Measurements from ENCODE around the gene POLR2L.

Gene POLR2L

GRCh38 chr11:870127-870413, 27.7 kb upstream of the POLR2L start:
- peak overlapping the region; percentile 63 for H3K14ac ChIP-seq (ENCODE audit: low read length)
- H2BK12ac ChIP-seq (ENCODE audit: low read length) = no peak overlapping the region
- no peak overlapping the region for H3K27ac ChIP-seq (replicated peaks; ENCODE audit: low read length)
- no peak overlapping the region for H3K4ac ChIP-seq (ENCODE audit: low read length)
- H2AFZ ChIP-seq (ENCODE audit: low read length) = no peak overlapping the region
- H4K91ac ChIP-seq (ENCODE audit: low read depth, low read length, poor library complexity) = no peak overlapping the region
- H4K8ac ChIP-seq (ENCODE audit: low read depth, low read length) = no peak overlapping the region
- peaks cover 0 to 4% of the 10 kb centered on the region in 2 donors for H3K4me1 ChIP-seq (ENCODE audit: control insufficient read depth in 2 of 2, insufficient read depth in 1 of 2, low read depth in 1 of 2, low read length in 2 of 2)
- H3K79me1 ChIP-seq (ENCODE audit: low read depth, low read length) = peaks cover 5% of the 10 kb centered on the region
- H2BK5ac ChIP-seq (ENCODE audit: low read length) = no peak overlapping the region
- H3K4me3 ChIP-seq (ENCODE audit: low read length in 2 of 2) = no peak overlapping the region
- no peaks in the 10 kb centered on the region for H3K9me3 ChIP-seq (replicated peaks in 1 of 2; ENCODE audit: control insufficient read depth in 2 of 2, insufficient read depth in 1 of 2, low read depth in 1 of 2, low read length in 2 of 2)
- H3K9ac ChIP-seq (ENCODE audit: low read depth, low read length, poor library complexity) = peak overlapping the region; percentile 77
- no peak overlapping the region for H2BK15ac ChIP-seq (ENCODE audit: low read length)
- no peak for DNase-seq (ENCODE audit: low spot score)
- peak overlapping the region; percentile 61 for H2AK5ac ChIP-seq (ENCODE audit: low read depth, low read length)
- H3K27me3 ChIP-seq (ENCODE audit: control insufficient read depth in 3 of 3, insufficient read depth in 3 of 3, low read depth in 1 of 3, low read length in 3 of 3) = no peaks in the 10 kb centered on the region
- no CpG with 5 or more reads among the region's 8 CpGs for WGBS, 2 donors (ENCODE audit: extremely low coverage in 2 of 2, insufficient read length in 2 of 2, insufficient replicate concordance in 1 of 2)
- peak overlapping the region; percentile 98 for H3K23ac ChIP-seq (ENCODE audit: low read depth, low read length, poor library complexity)
- H3K4me2 ChIP-seq (ENCODE audit: insufficient read depth, low read length, poor library complexity, severe bottlenecking) = no peak overlapping the region
- H3K36me3 ChIP-seq (replicated peaks in 1 of 2; ENCODE audit: control insufficient read depth in 2 of 2, insufficient read depth in 2 of 2, low read length in 2 of 2) = peaks cover 8 to 33% of the 10 kb centered on the region in 2 donors
- H3K18ac ChIP-seq (ENCODE audit: low read length) = no peak overlapping the region
- H2BK120ac ChIP-seq (ENCODE audit: low read depth, low read length) = no peak overlapping the region

- H3K4me1 ChIP-seq (ENCODE audit: control insufficient read depth in 2 of 2, insufficient read depth in 1 of 2, low read depth in 1 of 2, low read length in 2 of 2) = peaks cover 0 to 4% of the 10 kb centered on the region in 2 donors
- H4K8ac ChIP-seq (ENCODE audit: low read depth, low read length) = no peak overlapping the region
- no peak overlapping the region for H2BK120ac ChIP-seq (ENCODE audit: low read depth, low read length)
- H3K9ac ChIP-seq (ENCODE audit: low read depth, low read length, poor library complexity) = peak overlapping the region; percentile 77
- H2AFZ ChIP-seq (ENCODE audit: low read length) = no peak overlapping the region
- peaks cover 6 to 31% of the 10 kb centered on the region in 2 donors for H3K36me3 ChIP-seq (replicated peaks in 1 of 2; ENCODE audit: control insufficient read depth in 2 of 2, insufficient read depth in 2 of 2, low read length in 2 of 2)
- no peak overlapping the region for H3K14ac ChIP-seq (ENCODE audit: low read length)
- H3K18ac ChIP-seq (ENCODE audit: low read length) = no peak overlapping the region
- no peak overlapping the region for H3K27ac ChIP-seq (replicated peaks; ENCODE audit: low read length)
- H3K9me3 ChIP-seq (replicated peaks in 1 of 2; ENCODE audit: control insufficient read depth in 2 of 2, insufficient read depth in 1 of 2, low read depth in 1 of 2, low read length in 2 of 2) = no peaks in the 10 kb centered on the region
- no peak overlapping the region for H3K4me3 ChIP-seq (ENCODE audit: low read length in 2 of 2)
- H3K23ac ChIP-seq (ENCODE audit: low read depth, low read length, poor library complexity) = peak overlapping the region; percentile 98
- H2BK5ac ChIP-seq (ENCODE audit: low read length) = peak overlapping the region; percentile 90
- H3K4me2 ChIP-seq (ENCODE audit: insufficient read depth, low read length, poor library complexity, severe bottlenecking) = no peak overlapping the region
- peaks cover 5% of the 10 kb centered on the region for H3K79me1 ChIP-seq (ENCODE audit: low read depth, low read length)
- no CpG with 5 or more reads among the region's 25 CpGs for WGBS, 2 donors (ENCODE audit: extremely low coverage in 2 of 2, insufficient read length in 2 of 2, insufficient replicate concordance in 1 of 2)
- no peak overlapping the region for H2BK15ac ChIP-seq (ENCODE audit: low read length)
- H2AK5ac ChIP-seq (ENCODE audit: low read depth, low read length) = peak overlapping the region; percentile 61
- H3K4ac ChIP-seq (ENCODE audit: low read length) = no peak overlapping the region
- H3K27me3 ChIP-seq (ENCODE audit: control insufficient read depth in 3 of 3, insufficient read depth in 3 of 3, low read depth in 1 of 3, low read length in 3 of 3) = no peaks in the 10 kb centered on the region
- no peak for DNase-seq (ENCODE audit: low spot score)
- H4K91ac ChIP-seq (ENCODE audit: low read depth, low read length, poor library complexity) = no peak overlapping the region
- no peak overlapping the region for H2BK12ac ChIP-seq (ENCODE audit: low read length)
Measured at GRCh38 chr11:869399-870126, 27.2 kb upstream of the POLR2L start.

DNA sequence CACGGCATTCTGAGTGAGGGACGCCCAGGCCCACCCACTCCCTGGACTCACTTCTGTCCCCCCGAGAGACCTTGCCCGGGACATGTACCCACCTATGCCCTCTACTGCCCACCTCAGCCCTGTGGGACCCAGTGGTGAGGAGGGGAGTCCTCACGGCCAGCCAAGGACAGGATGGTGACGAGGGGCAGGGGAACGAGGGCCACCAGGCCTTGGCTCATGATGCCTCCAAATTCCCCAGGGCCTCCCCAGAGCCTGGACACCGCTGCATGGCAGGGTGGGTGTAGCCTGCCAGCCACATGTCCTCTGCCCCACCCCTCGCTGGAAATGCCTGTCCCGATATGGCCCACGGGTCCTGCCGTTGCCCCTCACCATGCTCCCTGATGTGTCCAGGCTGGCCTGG, 26.5 kb upstream of the POLR2L start:
- no peak overlapping the region for H3K4me2 ChIP-seq (ENCODE audit: insufficient read depth, low read length, poor library complexity, severe bottlenecking)
- no peak overlapping the region for H2BK12ac ChIP-seq (ENCODE audit: low read length)
- no peak overlapping the region for H3K18ac ChIP-seq (ENCODE audit: low read length)
- H2BK5ac ChIP-seq (ENCODE audit: low read length) = peak overlapping the region; percentile 90
- H3K4me1 ChIP-seq (ENCODE audit: control insufficient read depth in 2 of 2, insufficient read depth in 1 of 2, low read depth in 1 of 2, low read length in 2 of 2) = peaks cover 0 to 4% of the 10 kb centered on the region in 2 donors
- H4K91ac ChIP-seq (ENCODE audit: low read depth, low read length, poor library complexity) = no peak overlapping the region
- no peak overlapping the region for H2BK120ac ChIP-seq (ENCODE audit: low read depth, low read length)
- H3K27ac ChIP-seq (replicated peaks; ENCODE audit: low read length) = no peak overlapping the region
- H3K9me3 ChIP-seq (replicated peaks in 1 of 2; ENCODE audit: control insufficient read depth in 2 of 2, insufficient read depth in 1 of 2, low read depth in 1 of 2, low read length in 2 of 2) = no peaks in the 10 kb centered on the region
- H3K14ac ChIP-seq (ENCODE audit: low read length) = no peak overlapping the region
- no peak overlapping the region for H3K4ac ChIP-seq (ENCODE audit: low read length)
- no CpG with 5 or more reads among the region's 12 CpGs for WGBS, 2 donors (ENCODE audit: extremely low coverage in 2 of 2, insufficient read length in 2 of 2, insufficient replicate concordance in 1 of 2)
- no peak overlapping the region for H2AFZ ChIP-seq (ENCODE audit: low read length)
- H2AK5ac ChIP-seq (ENCODE audit: low read depth, low read length) = no peak overlapping the region
- H3K27me3 ChIP-seq (ENCODE audit: control insufficient read depth in 3 of 3, insufficient read depth in 3 of 3, low read depth in 1 of 3, low read length in 3 of 3) = no peaks in the 10 kb centered on the region
- peaks cover 5% of the 10 kb centered on the region for H3K79me1 ChIP-seq (ENCODE audit: low read depth, low read length)
- H3K4me3 ChIP-seq (ENCODE audit: low read length in 2 of 2) = peak overlapping the region in 1 of 2 donors; percentile 32
- no peak overlapping the region for H3K9ac ChIP-seq (ENCODE audit: low read depth, low read length, poor library complexity)
- H3K23ac ChIP-seq (ENCODE audit: low read depth, low read length, poor library complexity) = no peak overlapping the region
- H2BK15ac ChIP-seq (ENCODE audit: low read length) = no peak overlapping the region
- no peak for DNase-seq (ENCODE audit: low spot score)
- H3K36me3 ChIP-seq (replicated peaks in 1 of 2; ENCODE audit: control insufficient read depth in 2 of 2, insufficient read depth in 2 of 2, low read length in 2 of 2) = peaks cover 4 to 36% of the 10 kb centered on the region in 2 donors
- H4K8ac ChIP-seq (ENCODE audit: low read depth, low read length) = no peak overlapping the region

- Histone ChIP-seq H3K79me1 (ENCODE audit: low read depth, low read length) (peaks cover 5% of the 10 kb centered on the region), H3K4me3 (ENCODE audit: low read length in 2 of 2) (no peak overlapping the region), H3K4ac (ENCODE audit: low read length) (no peak overlapping the region), H2BK15ac (ENCODE audit: low read length) (no peak overlapping the region), H2BK12ac (ENCODE audit: low read length) (no peak overlapping the region), H3K9me3 (replicated peaks in 1 of 2; ENCODE audit: control insufficient read depth in 2 of 2, insufficient read depth in 1 of 2, low read depth in 1 of 2, low read length in 2 of 2) (no peaks in the 10 kb centered on the region), H3K9ac (ENCODE audit: low read depth, low read length, poor library complexity) (peak overlapping the region; percentile 44), H3K36me3 (replicated peaks in 1 of 2; ENCODE audit: control insufficient read depth in 2 of 2, insufficient read depth in 2 of 2, low read length in 2 of 2) (peaks cover 4 to 40% of the 10 kb centered on the region in 2 donors), H3K4me1 (ENCODE audit: control insufficient read depth in 2 of 2, insufficient read depth in 1 of 2, low read depth in 1 of 2, low read length in 2 of 2) (peaks cover 0 to 8% of the 10 kb centered on the region in 2 donors), H2AK5ac (ENCODE audit: low read depth, low read length) (no peak overlapping the region), H3K4me2 (ENCODE audit: insufficient read depth, low read length, poor library complexity, severe bottlenecking) (no peak overlapping the region), H3K18ac (ENCODE audit: low read length) (no peak overlapping the region), H4K91ac (ENCODE audit: low read depth, low read length, poor library complexity) (no peak overlapping the region), H2BK5ac (ENCODE audit: low read length) (peak overlapping the region; percentile 90), H3K23ac (ENCODE audit: low read depth, low read length, poor library complexity) (peak overlapping the region; percentile 85), H3K27ac (replicated peaks; ENCODE audit: low read length) (no peak overlapping the region), H2BK120ac (ENCODE audit: low read depth, low read length) (no peak overlapping the region), H3K14ac (ENCODE audit: low read length) (no peak overlapping the region), H4K8ac (ENCODE audit: low read depth, low read length) (no peak overlapping the region), H3K27me3 (ENCODE audit: control insufficient read depth in 3 of 3, insufficient read depth in 3 of 3, low read depth in 1 of 3, low read length in 3 of 3) (no peaks in the 10 kb centered on the region), H2AFZ (ENCODE audit: low read length) (no peak overlapping the region)
- no peak for DNase-seq (ENCODE audit: low spot score)
- WGBS, 2 donors (ENCODE audit: extremely low coverage in 2 of 2, insufficient read length in 2 of 2, insufficient replicate concordance in 1 of 2) = no CpG with 5 or more reads among the region's 17 CpGs
Measured at GRCh38 chr11:868394-868793, 26.1 kb upstream of the POLR2L start.
